Activated T-helper 17 cell treated with anti-CD3 and anti-CD28 coated beads, Interleukin-2, amount 50 U/mL, for 72 hours (primary cell): ENCODE results near the gene ITPR1. TPM values are rescaled to one million over a fixed set of nuclear protein-coding genes. Genes with fewer than 3 reads are reported as not detected.
A peak's percentile ranks its signal among the peaks of the same experiment; 100 is the strongest.
"Not testable (repeated sequence)": the region's sequence is repeated elsewhere in the genome, so short reads cannot be mapped to it uniquely, and the experiment has no call there.

Experiments
- ATAC-seq: fragments of 150-1000 bp; cut with Tn5 transposase; replicated peaks from 2 replicates; pipeline ENCODE4 v1.10.0; 2021; ENCODE audit warnings: mild to moderate bottlenecking, moderate library complexity
- H3K27ac Mint-ChIP-seq: one replicate; pipeline ENCODE4 v1.8.0; 2022; ENCODE audit warnings: mixed read lengths
- H3K27me3 Mint-ChIP-seq: one replicate; pipeline ENCODE4 v1.8.0; 2022; ENCODE audit warnings: mixed read lengths
- H3K36me3 Mint-ChIP-seq: one replicate; pipeline ENCODE4 v1.8.0; 2022; ENCODE audit warnings: low read depth, mild to moderate bottlenecking, mixed read lengths
- H3K4me1 Mint-ChIP-seq: one replicate; pipeline ENCODE4 v1.8.0; 2022; ENCODE audit warnings: mixed read lengths
- H3K4me3 Mint-ChIP-seq: one replicate; pipeline ENCODE4 v1.8.0; 2022; ENCODE audit warnings: mild to moderate bottlenecking, mixed read lengths
- H3K9me3 Mint-ChIP-seq: one replicate; pipeline ENCODE4 v1.8.0; 2022; ENCODE audit warnings: mixed read lengths
- total RNA-seq, 2 donors: library from RNA; stranded (reverse); gene quantifications; one replicate each; pipeline ENCODE4 v1.2.3, GENCODE V29; 2022

Gene ITPR1
- total RNA-seq, 2 donors from 2014 or later = 78.5 to 84.6 TPM

- H3K27me3 Mint-ChIP-seq, ATAC-seq, H3K4me3 Mint-ChIP-seq, H3K27ac Mint-ChIP-seq, H3K4me1 Mint-ChIP-seq: not testable (repeated sequence)
- Mint-ChIP-seq H3K9me3 (peaks cover 11% of the 10 kb centered on the region), H3K36me3 (peaks cover 61% of the 10 kb centered on the region)
Observed at GRCh38 chr3:4762481-4763230, 269.5 kb downstream of the ITPR1 start.

- Mint-ChIP-seq H3K27me3 (no peaks in the 10 kb centered on the region), H3K4me1 (peaks cover 9% of the 10 kb centered on the region)
- no peak for ATAC-seq
Observed at GRCh38 chr3:4763604-4764247, 270.6 kb downstream of the ITPR1 start.

GRCh38 chr3:4765212-4765611 is 272.1 kb downstream of the ITPR1 start:
- peaks cover 11% of the 10 kb centered on the region for H3K9me3 Mint-ChIP-seq
- H3K4me3 Mint-ChIP-seq = no peak overlapping the region
- peaks cover 69% of the 10 kb centered on the region for H3K36me3 Mint-ChIP-seq
- peak overlapping the region; percentile 63 for H3K27ac Mint-ChIP-seq
- ATAC-seq = peak; percentile 39
- H3K4me1 Mint-ChIP-seq = peaks cover 9% of the 10 kb centered on the region
- H3K27me3 Mint-ChIP-seq = no peaks in the 10 kb centered on the region

More at GRCh38 chr3:4763604-4764247, 270.6 kb downstream of the ITPR1 start:
- H3K4me3 Mint-ChIP-seq = no peak overlapping the region
- H3K27ac Mint-ChIP-seq = peak overlapping the region; percentile 63
- H3K9me3 Mint-ChIP-seq = peaks cover 11% of the 10 kb centered on the region
- peaks cover 69% of the 10 kb centered on the region for H3K36me3 Mint-ChIP-seq

GRCh38 chr3:4766263-4766662 is 273.1 kb downstream of the ITPR1 start:
- Mint-ChIP-seq H3K9me3 (peaks cover 11% of the 10 kb centered on the region), H3K36me3 (peaks cover 68% of the 10 kb centered on the region), H3K4me1 (peaks cover 9% of the 10 kb centered on the region), H3K27me3 (no peaks in the 10 kb centered on the region), H3K27ac (no peak overlapping the region), H3K4me3 (no peak overlapping the region)
- ATAC-seq = no peak

- no peak overlapping the region for H3K27ac Mint-ChIP-seq
- no peak for ATAC-seq
- H3K9me3 Mint-ChIP-seq = peaks cover 11% of the 10 kb centered on the region
- H3K36me3 Mint-ChIP-seq = peaks cover 62% of the 10 kb centered on the region
- H3K4me1 Mint-ChIP-seq = peaks cover 9% of the 10 kb centered on the region
- no peak overlapping the region for H3K4me3 Mint-ChIP-seq
- H3K27me3 Mint-ChIP-seq = no peaks in the 10 kb centered on the region
Observed at GRCh38 chr3:4766716-4767499, 273.8 kb downstream of the ITPR1 start.

GRCh38 chr3:4768021-4768420 is 274.9 kb downstream of the ITPR1 start:
- Mint-ChIP-seq H3K27ac (no peak overlapping the region), H3K4me1 (peaks cover 15% of the 10 kb centered on the region), H3K4me3 (no peak overlapping the region), H3K9me3 (peaks cover 11% of the 10 kb centered on the region), H3K36me3 (peaks cover 63% of the 10 kb centered on the region), H3K27me3 (no peaks in the 10 kb centered on the region)
- no peak for ATAC-seq

- H3K27ac Mint-ChIP-seq = no peak overlapping the region
- H3K27me3 Mint-ChIP-seq = no peaks in the 10 kb centered on the region
- peaks cover 11% of the 10 kb centered on the region for H3K9me3 Mint-ChIP-seq
- no peak overlapping the region for H3K4me3 Mint-ChIP-seq
- peaks cover 20% of the 10 kb centered on the region for H3K4me1 Mint-ChIP-seq
- H3K36me3 Mint-ChIP-seq = peaks cover 63% of the 10 kb centered on the region
- no peak for ATAC-seq
Observed at GRCh38 chr3:4768521-4768920, 275.4 kb downstream of the ITPR1 start.

GRCh38 chr3:4770561-4770960 is 277.4 kb downstream of the ITPR1 start:
- no peaks in the 10 kb centered on the region for H3K27me3 Mint-ChIP-seq
- no peak overlapping the region for H3K4me3 Mint-ChIP-seq
- H3K9me3 Mint-ChIP-seq = no peaks in the 10 kb centered on the region
- no peak overlapping the region for H3K27ac Mint-ChIP-seq
- H3K4me1 Mint-ChIP-seq = peaks cover 20% of the 10 kb centered on the region
- no peak for ATAC-seq
- peaks cover 62% of the 10 kb centered on the region for H3K36me3 Mint-ChIP-seq

- no peaks in the 10 kb centered on the region for H3K9me3 Mint-ChIP-seq
- H3K4me1 Mint-ChIP-seq = peaks cover 23% of the 10 kb centered on the region
- no peak overlapping the region for H3K27ac Mint-ChIP-seq
- H3K27me3 Mint-ChIP-seq = no peaks in the 10 kb centered on the region
- H3K36me3 Mint-ChIP-seq = peaks cover 61% of the 10 kb centered on the region
- ATAC-seq = no peak
- no peak overlapping the region for H3K4me3 Mint-ChIP-seq
Observed at GRCh38 chr3:4771243-4771642, 278.1 kb downstream of the ITPR1 start.

- no peak for ATAC-seq
- Mint-ChIP-seq H3K9me3 (no peaks in the 10 kb centered on the region), H3K36me3 (peaks cover 56% of the 10 kb centered on the region), H3K4me1 (peaks cover 33% of the 10 kb centered on the region), H3K27ac (peak overlapping the region; percentile 67), H3K27me3 (no peaks in the 10 kb centered on the region), H3K4me3 (no peak overlapping the region)
Observed at GRCh38 chr3:4772171-4772804, 279.1 kb downstream of the ITPR1 start.

GRCh38 chr3:4772858-4773257 is 279.7 kb downstream of the ITPR1 start:
- Mint-ChIP-seq H3K9me3 (no peaks in the 10 kb centered on the region), H3K27me3 (no peaks in the 10 kb centered on the region), H3K4me3 (no peak overlapping the region), H3K27ac (peak overlapping the region; percentile 67), H3K36me3 (peaks cover 55% of the 10 kb centered on the region), H3K4me1 (peaks cover 34% of the 10 kb centered on the region)
- ATAC-seq = no peak

- peaks cover 34% of the 10 kb centered on the region for H3K4me1 Mint-ChIP-seq
- no peaks in the 10 kb centered on the region for H3K27me3 Mint-ChIP-seq
- no peak for ATAC-seq
- H3K36me3 Mint-ChIP-seq = peaks cover 56% of the 10 kb centered on the region
- H3K27ac Mint-ChIP-seq = peak overlapping the region; percentile 67
- H3K4me3 Mint-ChIP-seq = no peak overlapping the region
- no peaks in the 10 kb centered on the region for H3K9me3 Mint-ChIP-seq
Observed at GRCh38 chr3:4773583-4773982, 280.4 kb downstream of the ITPR1 start.

- no peak for ATAC-seq
- peaks cover 65% of the 10 kb centered on the region for H3K36me3 Mint-ChIP-seq
- no peak overlapping the region for H3K4me3 Mint-ChIP-seq
- peaks cover 34% of the 10 kb centered on the region for H3K4me1 Mint-ChIP-seq
- no peaks in the 10 kb centered on the region for H3K27me3 Mint-ChIP-seq
- peak overlapping the region; percentile 68 for H3K27ac Mint-ChIP-seq
- H3K9me3 Mint-ChIP-seq = no peaks in the 10 kb centered on the region
Observed at GRCh38 chr3:4774531-4774930, 281.4 kb downstream of the ITPR1 start.

- Mint-ChIP-seq H3K4me1 (peaks cover 38% of the 10 kb centered on the region), H3K27me3 (no peaks in the 10 kb centered on the region), H3K4me3 (peak overlapping the region; percentile 61), H3K36me3 (peaks cover 68% of the 10 kb centered on the region), H3K27ac (peak overlapping the region; percentile 81), H3K9me3 (no peaks in the 10 kb centered on the region)
- peak; percentile 25 for ATAC-seq
Observed at GRCh38 chr3:4776399-4776979, 283.3 kb downstream of the ITPR1 start.
